A549 treated with ZK216348 at 1 μM for 4 hours (cell line): ENCODE data around the gene KLHL4. TPM values are rescaled to one million over a fixed set of nuclear protein-coding genes. Genes with fewer than 3 reads are reported as not detected.

Source experiments
- total RNA-seq: library from RNA; stranded (reverse); fragments of 200-300 nt; extraction: Qiagen RNA extraction; gene quantifications from 5 replicates; pipeline ENCODE4 v1.2.3, GENCODE V29; 2022; ENCODE audit warnings: low read depth

Gene KLHL4
- 4.3 to 5.0 TPM (median 4.9 TPM) in 5 replicates for total RNA-seq

GRCh38 chrX:87517571-87518141, at the start of gene KLHL4:
Gene KLHL4, plus strand, starts transcription at chrX:87517802. Its CDS starts 92 bp downstream, at chrX:87517894.

